Spleen (tissue), 11 donors: ENCODE measurements around the gene PITRM1. TPM values are rescaled to one million over a fixed set of nuclear protein-coding genes. Genes with fewer than 3 reads are reported as not detected.

ENCODE experiments used
- DNase-seq: peaks from one replicate; pipeline ENCODE4 v3.0.0-alpha.2; 2020
- H3K27ac ChIP-seq, 8 donors: fragments of 200-600 bp; sonication (generic) in 7 of 8; 1 replicate in 4 of 8; 2 replicates in 4 of 8; pipeline versions ENCODE4 v1.5.0 to v1.8.0; 2016 to 2021; ENCODE audit warnings: inconsistent platforms in 4 of 8, mild to moderate bottlenecking in 4 of 8, moderate library complexity in 1 of 8
- H3K27me3 ChIP-seq, 7 donors: fragments of 200-600 bp; sonication (generic) in 6 of 7; replicated peaks in 1 of 7; 1 replicate in 4 of 7; 2 replicates in 3 of 7; pipeline versions ENCODE4 v1.5.0 to v1.8.0; 2016 to 2021; ENCODE audit warnings: inconsistent platforms in 3 of 7, mild to moderate bottlenecking in 1 of 7
- H3K36me3 ChIP-seq, 6 donors: fragments of 200-600 bp; sonication (generic) in 5 of 6; 1 replicate in 4 of 6; 2 replicates in 2 of 6; pipeline versions ENCODE4 v1.5.0 to v1.8.0; 2016 to 2021; ENCODE audit warnings: inconsistent platforms in 2 of 6
- H3K4me1 ChIP-seq, 6 donors: fragments of 200-600 bp; sonication (generic) in 5 of 6; 1 replicate in 3 of 6; 2 replicates in 3 of 6; pipeline versions ENCODE4 v1.5.0 to v1.8.0; 2016 to 2021; ENCODE audit warnings: inconsistent platforms in 3 of 6
- H3K4me3 ChIP-seq, 8 donors: fragments of 200-600 bp; sonication (generic) in 7 of 8; 1 replicate in 4 of 8; 2 replicates in 4 of 8; pipeline versions ENCODE4 v1.5.0 to v1.8.0; 2016 to 2021; ENCODE audit warnings: inconsistent platforms in 4 of 8, mild to moderate bottlenecking in 4 of 8, moderate library complexity in 2 of 8
- H3K9me3 ChIP-seq, 8 donors: fragments of 200-600 bp; sonication (generic) in 7 of 8; 1 replicate in 4 of 8; 2 replicates in 4 of 8; pipeline versions ENCODE4 v1.5.0 to v1.8.0; 2016 to 2021; ENCODE audit warnings: inconsistent platforms in 4 of 8
- CTCF ChIP-seq, 11 experiments: fragments of 200-600 bp in 7 of 11; fragments of 450-650 bp in 4 of 11; sonication (generic) in 4 of 11; IDR thresholded peaks in 8 of 11; conservative IDR thresholded peaks in 3 of 11; 1 replicate in 7 of 11; 2 replicates in 4 of 11; pipeline versions ENCODE4 v1.4.0 to v1.8.0; 2016 to 2021; ENCODE audit warnings: antibody characterized with exemption in 11 of 11, inconsistent platforms in 4 of 11, mild to moderate bottlenecking in 1 of 11
- POLR2A ChIP-seq, 3 donors: fragments of 450-650 bp; IDR thresholded peaks; one replicate each; pipeline ENCODE4 v1.5.1; 2017; ENCODE audit warnings: antibody characterized with exemption in 3 of 3, mild to moderate bottlenecking in 1 of 3
- POLR2AphosphoS5 ChIP-seq, 3 donors: sonication (generic); formaldehyde crosslinking; IDR thresholded peaks; one replicate each; pipeline ENCODE4 v1.5.1; 2017; ENCODE audit warnings: antibody characterized with exemption in 3 of 3
- WGBS, 5 donors: extraction: QIAGEN DNeasy Blood & Tissue Kit in 3 of 5; methylation state at CpG; one replicate each; pipeline versions ENCODE4 v1.1.5 to v1.1.7; 2013 to 2018; 5-methylcytosine and 5-hydroxymethylcytosine counted together
- intact Hi-C: fragments of 100-400 bp; cut with DNase I; formaldehyde crosslinking; loops from one replicate; pipeline ENCODE4 v1.15.0; 2023; ENCODE audit warnings: low total_unique reads
- polyA plus RNA-seq, 3 donors: library from polyadenylated mRNA; stranded (reverse); fragments of 200-250 nt; gene quantifications; one replicate each; pipeline ENCODE4 v1.2.1, GENCODE V29; 2013
- total RNA-seq, 7 donors: library from RNA; depleted of rRNA in 3 of 7; stranded (reverse); fragments of >200 nt in 3 of 7; fragmentation: NEBNext Ultra II Directional in 4 of 7; extraction: Animal tissue kit (Norgen Biotek cat#: 25700) in 4 of 7; gene quantifications; one replicate each; pipeline versions ENCODE4 v1.1.0 to v1.2.1, GENCODE V29; 2016 to 2021
- donor health status: healthy with polysubstance abuse.
- donor health status: DM: no; HTN: no; CAD: no; lungs with moderate emphysema.
- donor health status: DM: no; HTN: no; CAD: no.
- donor health status: Bipolar disorder and iron deficiency.
- donor health status: healthy.
- donor health status: DM: no; HTN: no; CAD: no.
- donor health status: DM: yes; HTN: yes; CAD: no.

PITRM1 gene
- total and polyA plus RNA-seq, 10 donors = 38.5 to 63.2 (median 52.0) TPM

DNA sequence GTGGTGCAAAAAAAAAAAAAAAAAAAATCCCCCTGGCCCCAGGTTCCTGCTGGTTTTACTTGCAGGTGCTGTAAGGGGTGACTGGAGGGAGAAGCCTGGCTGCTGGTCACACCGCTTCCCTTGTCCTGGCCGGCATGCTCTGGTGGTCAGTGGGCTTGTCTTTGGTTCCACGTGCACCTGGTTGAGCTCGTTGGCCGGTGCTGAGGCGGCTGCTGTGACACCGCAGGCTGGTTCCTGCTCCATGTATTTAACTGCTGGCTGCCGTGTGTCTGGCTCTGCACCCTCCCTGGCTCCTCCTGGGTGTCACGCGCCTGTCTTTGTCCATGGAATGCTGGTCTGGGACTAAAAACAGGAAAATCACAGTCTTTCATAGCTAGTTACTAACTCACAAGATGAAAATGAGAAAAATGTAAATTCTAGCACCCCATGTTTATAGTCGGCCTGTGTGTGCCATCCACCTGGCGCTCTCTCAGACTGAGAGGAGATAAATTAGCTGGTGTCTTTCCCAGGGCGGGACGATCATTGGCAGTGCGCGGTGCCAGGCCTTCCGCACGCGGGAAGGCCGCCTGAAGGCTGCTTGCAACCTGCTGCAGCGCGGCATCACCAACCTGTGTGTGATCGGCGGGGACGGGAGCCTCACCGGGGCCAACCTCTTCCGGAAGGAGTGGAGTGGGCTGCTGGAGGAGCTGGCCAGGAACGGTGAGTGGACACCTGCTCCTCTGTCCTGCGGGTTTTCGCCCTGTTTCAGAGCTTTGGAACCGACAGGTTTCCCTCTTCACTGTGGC lies 71.5 kb downstream of the PITRM1 start:
- no peak overlapping the region for H3K4me3 ChIP-seq
- H3K27ac ChIP-seq = no peak overlapping the region
- no peaks in the 10 kb centered on the region for H3K27me3 ChIP-seq
- H3K9me3 ChIP-seq = no peaks in the 10 kb centered on the region
- TF ChIP-seq POLR2AphosphoS5 (IDR thresholded peaks at IDR 0.05) (no peak), CTCF (IDR thresholded peaks at IDR 0.05 in 8 of 11, conservative IDR thresholded peaks at IDR 0.05 in 3 of 11) (no peak), POLR2A (IDR thresholded peaks at IDR 0.05) (no peak)
- H3K4me1 ChIP-seq = peaks cover 0 to 13% (median 5%) of the 10 kb centered on the region in 6 donors
- DNase-seq = no peak
- intact Hi-C loops = no loop called here
- H3K36me3 ChIP-seq = peaks cover 0 to 69% (median 38%) of the 10 kb centered on the region in 6 donors
- 95 to 99% (median 96%) methylated on average over 30 to 31 of the region's 31 CpGs for WGBS, 5 donors

- TF ChIP-seq POLR2AphosphoS5 (IDR thresholded peaks at IDR 0.05) (no peak), POLR2A (IDR thresholded peaks at IDR 0.05) (no peak), CTCF (IDR thresholded peaks at IDR 0.05 in 8 of 11, conservative IDR thresholded peaks at IDR 0.05 in 3 of 11) (no peak)
- H3K9me3 ChIP-seq = no peaks in the 10 kb centered on the region
- H3K4me1 ChIP-seq = peaks cover 0 to 21% (median 13%) of the 10 kb centered on the region in 6 donors
- H3K4me3 ChIP-seq = no peak overlapping the region
- DNase-seq = no peak
- peaks cover 0 to 61% (median 34%) of the 10 kb centered on the region in 6 donors for H3K36me3 ChIP-seq
- WGBS, 5 donors = 93 to 96% (median 96%) methylated on average over 19 of the region's 19 CpGs
- no peaks in the 10 kb centered on the region for H3K27me3 ChIP-seq
- H3K27ac ChIP-seq = no peak overlapping the region
- intact Hi-C loops = no loop called here
These were observed 72.3 kb downstream of the PITRM1 start for GRCh38 chr10:3100093-3100792.

- TF ChIP-seq CTCF (IDR thresholded peaks at IDR 0.05 in 8 of 11, conservative IDR thresholded peaks at IDR 0.05 in 3 of 11) = no peak
- H3K36me3 ChIP-seq = peaks cover 0 to 54% (median 27%) of the 10 kb centered on the region in 6 donors
- intact Hi-C loops = no loop called here
- no peak overlapping the region for H3K4me3 ChIP-seq
- H3K27ac ChIP-seq = no peak overlapping the region
- 83 to 92% (median 87%) methylated on average over 21 to 22 of the region's 22 CpGs for WGBS, 5 donors
- no peaks in the 10 kb centered on the region for H3K27me3 ChIP-seq
- H3K4me1 ChIP-seq = peaks cover 0 to 28% (median 18%) of the 10 kb centered on the region in 6 donors
- H3K9me3 ChIP-seq = no peaks in the 10 kb centered on the region
- DNase-seq = no peak
These were observed 73.1 kb downstream of the PITRM1 start for GRCh38 chr10:3099291-3100092.
